ENCODE measurements around the gene CD82.

DNA sequence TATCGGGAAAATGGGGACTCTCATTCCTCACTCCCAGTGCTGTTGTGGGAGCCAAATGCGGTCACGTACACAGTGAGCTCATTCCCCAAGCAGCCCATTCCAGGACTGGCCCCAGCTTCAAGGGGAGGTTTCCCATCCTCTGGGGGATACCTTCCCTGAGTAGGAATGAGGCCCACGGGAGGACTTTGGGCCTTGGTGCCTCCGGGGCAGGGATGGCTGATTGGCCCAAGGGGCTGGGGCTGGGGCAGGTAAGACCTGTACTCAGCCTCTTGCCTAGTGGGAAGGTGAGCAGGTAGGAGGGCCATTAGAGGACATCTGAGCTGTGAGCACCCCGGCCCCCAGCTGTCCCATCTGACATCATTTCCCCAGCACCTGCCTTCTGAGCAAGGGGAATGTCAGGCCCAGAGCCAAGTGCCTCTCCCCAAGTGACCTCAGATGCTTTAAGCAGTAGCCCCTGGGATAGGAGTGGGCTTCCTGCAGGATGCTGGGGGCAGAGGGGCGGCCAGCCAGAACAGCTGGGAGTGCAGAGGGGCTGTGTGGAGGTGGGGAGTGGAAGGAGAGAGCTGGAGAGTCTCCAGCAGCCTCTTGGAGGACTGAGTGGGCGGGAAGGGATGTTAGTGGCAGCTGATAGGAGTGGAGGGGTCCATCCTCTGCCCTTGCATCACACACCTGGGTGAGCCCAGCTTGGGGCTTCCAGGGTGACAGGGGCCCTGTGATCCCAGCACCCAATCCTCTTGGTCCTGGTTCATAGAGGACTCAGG is 58.4 kb downstream of the CD82 start:
- TF ChIP-seq, protein P1, sequence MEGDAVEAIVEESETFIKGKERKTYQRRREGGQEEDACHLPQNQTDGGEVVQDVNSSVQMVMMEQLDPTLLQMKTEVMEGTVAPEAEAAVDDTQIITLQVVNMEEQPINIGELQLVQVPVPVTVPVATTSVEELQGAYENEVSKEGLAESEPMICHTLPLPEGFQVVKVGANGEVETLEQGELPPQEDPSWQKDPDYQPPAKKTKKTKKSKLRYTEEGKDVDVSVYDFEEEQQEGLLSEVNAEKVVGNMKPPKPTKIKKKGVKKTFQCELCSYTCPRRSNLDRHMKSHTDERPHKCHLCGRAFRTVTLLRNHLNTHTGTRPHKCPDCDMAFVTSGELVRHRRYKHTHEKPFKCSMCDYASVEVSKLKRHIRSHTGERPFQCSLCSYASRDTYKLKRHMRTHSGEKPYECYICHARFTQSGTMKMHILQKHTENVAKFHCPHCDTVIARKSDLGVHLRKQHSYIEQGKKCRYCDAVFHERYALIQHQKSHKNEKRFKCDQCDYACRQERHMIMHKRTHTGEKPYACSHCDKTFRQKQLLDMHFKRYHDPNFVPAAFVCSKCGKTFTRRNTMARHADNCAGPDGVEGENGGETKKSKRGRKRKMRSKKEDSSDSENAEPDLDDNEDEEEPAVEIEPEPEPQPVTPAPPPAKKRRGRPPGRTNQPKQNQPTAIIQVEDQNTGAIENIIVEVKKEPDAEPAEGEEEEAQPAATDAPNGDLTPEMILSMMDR (IDR thresholded peaks at IDR 0.05), result no peak
- no peak for TF ChIP-seq POLR2A (IDR thresholded peaks at IDR 0.05)

All from right lobe of liver (tissue), 4 donors.